Pancreas (tissue), 10 donors: Measurements from ENCODE around the gene MSH4. TPM values are rescaled to one million over a fixed set of nuclear protein-coding genes. Genes with fewer than 3 reads are reported as not detected.
"Not testable (repeated sequence)": the region's sequence is repeated elsewhere in the genome, so short reads cannot be mapped to it uniquely, and the experiment has no call there.

Experiments
- ATAC-seq, 4 donors: fragments of 200-7000 bp; cut with Tn5 transposase; one replicate each; pipeline versions ENCODE4 v1.8.0 to v1.9.1; 2020; ENCODE audit warnings: mild to moderate bottlenecking in 4 of 4, moderate library complexity in 4 of 4
- DNase-seq, 6 donors: peaks; one replicate each; pipeline ENCODE4 v3.0.0-alpha.2; 2020
- FAIRE-seq: peaks from 2 replicates; lab custom pipeline; 2012; peaks lifted over from hg19 to GRCh38; lab: Jason Lieb, UNC
- H3K27ac ChIP-seq, 4 donors: fragments of 200-600 bp; sonication (generic); 1 replicate in 3 of 4; 2 replicates in 1 of 4; pipeline versions ENCODE4 v1.5.0 to v1.8.0; 2020
- H3K27me3 ChIP-seq, 4 donors: fragments of 200-600 bp; one replicate each; pipeline ENCODE4 v1.8.0; 2021
- H3K36me3 ChIP-seq, 3 donors: fragments of 200-600 bp; sonication (generic) in 1 of 3; one replicate each; pipeline versions ENCODE4 v1.5.0 to v1.8.0; 2020 to 2021
- H3K4me1 ChIP-seq, 3 donors: fragments of 200-600 bp; one replicate each; pipeline ENCODE4 v1.8.0; 2021
- H3K4me3 ChIP-seq, 4 donors: fragments of 200-600 bp; sonication (generic) in 2 of 4; one replicate each; pipeline versions ENCODE4 v1.5.0 to v1.8.0; 2020 to 2021
- H3K9me3 ChIP-seq, 4 donors: fragments of 200-600 bp; one replicate each; pipeline ENCODE4 v1.8.0; 2021
- WGBS, 2 donors: extraction: QIAGEN DNeasy Blood & Tissue Kit; methylation state at CpG; one replicate each; pipeline ENCODE4 v1.1.7; 2013; 5-methylcytosine and 5-hydroxymethylcytosine counted together
- intact Hi-C, 3 donors: fragments of 100-400 bp; cut with DNase I; formaldehyde crosslinking; loops; one replicate each; pipeline versions ENCODE4 v1.11.1 to v1.14.2; 2022
- polyA plus RNA-seq, 2 donors: library from polyadenylated mRNA; stranded (reverse); fragments of 200-250 nt; gene quantifications; one replicate each; pipeline ENCODE4 v1.2.3, GENCODE V29; 2013
- total RNA-seq, 6 donors: library from RNA; stranded (reverse); fragmentation: NEBNext Ultra II Directional in 4 of 6; extraction: Animal tissue kit (Norgen Biotek cat#: 25700) in 4 of 6; gene quantifications; one replicate each; pipeline versions ENCODE4 v1.2.1 to v1.2.4, GENCODE V29; 2021 to 2023
- TF ChIP-seq, protein P1 (sequence below), 4 donors: fragments of 200-600 bp; sonication (generic) in 3 of 4; IDR thresholded peaks; one replicate each; pipeline versions ENCODE4 v1.5.0 to v1.8.0; 2021; ENCODE audit warnings: antibody characterized with exemption in 4 of 4
- donor health status: healthy with polysubstance abuse.
- donor health status: DM: no; HTN: no; CAD: no; lungs with moderate emphysema.
- donor health status: DM: no; HTN: no; CAD: no.
- donor health status: control.
- donor health status: control.
- donor health status: Bipolar disorder and iron deficiency.
- donor health status: DM: yes; HTN: yes; CAD: no.
- donor health status: DM: no; HTN: no; CAD: no.
- donor health status: DM: no; HTN: no; CAD: no.
- donor health status: DM: yes; HTN: yes; CAD: no.

The MSH4 gene
- total and polyA plus RNA-seq, 8 donors = 0.09 to 0.19 (median 0.13) TPM

DNA sequence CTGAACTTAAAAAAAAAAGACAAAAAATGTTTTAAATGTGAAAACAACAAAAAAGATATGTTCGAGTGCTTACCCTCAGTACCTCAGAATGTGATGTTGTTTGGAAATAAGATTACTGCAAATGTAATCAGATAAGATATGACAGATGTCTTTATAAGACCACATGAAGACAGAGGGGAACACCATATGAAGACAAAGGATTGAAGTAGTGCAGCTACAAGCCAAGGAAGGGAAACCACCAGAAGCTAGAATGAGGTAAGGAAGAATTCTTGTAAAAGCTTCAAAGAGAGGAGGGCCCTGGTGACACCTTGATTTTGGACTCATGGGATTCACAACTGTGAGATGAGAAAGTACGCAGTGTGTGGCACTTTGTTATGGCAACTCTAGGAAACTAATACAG lies 120.2 kb downstream of the MSH4 start:
- no peaks in the 10 kb centered on the region for H3K9me3 ChIP-seq
- FAIRE-seq (no peak), ATAC-seq (no peak), DNase-seq (no peak)
- no peak overlapping the region for H3K27ac ChIP-seq
- H3K4me3 ChIP-seq = no peak overlapping the region
- TF ChIP-seq, protein P1, sequence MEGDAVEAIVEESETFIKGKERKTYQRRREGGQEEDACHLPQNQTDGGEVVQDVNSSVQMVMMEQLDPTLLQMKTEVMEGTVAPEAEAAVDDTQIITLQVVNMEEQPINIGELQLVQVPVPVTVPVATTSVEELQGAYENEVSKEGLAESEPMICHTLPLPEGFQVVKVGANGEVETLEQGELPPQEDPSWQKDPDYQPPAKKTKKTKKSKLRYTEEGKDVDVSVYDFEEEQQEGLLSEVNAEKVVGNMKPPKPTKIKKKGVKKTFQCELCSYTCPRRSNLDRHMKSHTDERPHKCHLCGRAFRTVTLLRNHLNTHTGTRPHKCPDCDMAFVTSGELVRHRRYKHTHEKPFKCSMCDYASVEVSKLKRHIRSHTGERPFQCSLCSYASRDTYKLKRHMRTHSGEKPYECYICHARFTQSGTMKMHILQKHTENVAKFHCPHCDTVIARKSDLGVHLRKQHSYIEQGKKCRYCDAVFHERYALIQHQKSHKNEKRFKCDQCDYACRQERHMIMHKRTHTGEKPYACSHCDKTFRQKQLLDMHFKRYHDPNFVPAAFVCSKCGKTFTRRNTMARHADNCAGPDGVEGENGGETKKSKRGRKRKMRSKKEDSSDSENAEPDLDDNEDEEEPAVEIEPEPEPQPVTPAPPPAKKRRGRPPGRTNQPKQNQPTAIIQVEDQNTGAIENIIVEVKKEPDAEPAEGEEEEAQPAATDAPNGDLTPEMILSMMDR (IDR thresholded peaks at IDR 0.05) = no peak
- 57 to 66% methylated on average over 2 of the region's 2 CpGs for WGBS, 2 donors
- H3K36me3 ChIP-seq = no peaks in the 10 kb centered on the region
- H3K27me3 ChIP-seq = no peaks in the 10 kb centered on the region
- no peaks in the 10 kb centered on the region for H3K4me1 ChIP-seq
- intact Hi-C loops = no loop called here

DNA sequence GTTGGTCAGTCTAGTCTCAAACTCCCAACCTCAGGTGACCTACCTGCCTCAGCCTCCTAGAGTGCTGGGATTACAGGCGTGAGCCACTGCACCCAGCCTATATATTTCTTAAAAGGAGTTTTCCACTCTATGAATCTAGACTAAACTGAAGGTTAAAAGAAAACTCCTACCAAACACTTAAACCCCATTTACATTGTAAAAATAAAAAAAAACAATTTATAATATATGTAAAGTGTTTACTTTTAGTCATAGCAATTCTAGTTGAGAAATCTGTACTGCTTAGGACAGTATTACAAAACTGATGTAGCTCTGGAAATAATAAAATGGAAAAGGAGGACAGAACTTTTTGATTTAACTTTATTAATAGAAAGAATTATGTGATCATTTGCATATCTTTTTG lies 126.0 kb downstream of the MSH4 start:
- no peak overlapping the region for H3K4me3 ChIP-seq
- H3K27ac ChIP-seq = no peak overlapping the region
- intact Hi-C loops = no loop called here
- H3K27me3 ChIP-seq = no peaks in the 10 kb centered on the region
- TF ChIP-seq, protein P1 (IDR thresholded peaks at IDR 0.05) = no peak
- no peak for ATAC-seq
- no peaks in the 10 kb centered on the region for H3K9me3 ChIP-seq
- no peaks in the 10 kb centered on the region for H3K4me1 ChIP-seq
- 54 to 79% methylated on average over 1 of the region's 1 CpG for WGBS, 2 donors
- H3K36me3 ChIP-seq = no peaks in the 10 kb centered on the region
- FAIRE-seq = no peak
- DNase-seq = no peak

DNA sequence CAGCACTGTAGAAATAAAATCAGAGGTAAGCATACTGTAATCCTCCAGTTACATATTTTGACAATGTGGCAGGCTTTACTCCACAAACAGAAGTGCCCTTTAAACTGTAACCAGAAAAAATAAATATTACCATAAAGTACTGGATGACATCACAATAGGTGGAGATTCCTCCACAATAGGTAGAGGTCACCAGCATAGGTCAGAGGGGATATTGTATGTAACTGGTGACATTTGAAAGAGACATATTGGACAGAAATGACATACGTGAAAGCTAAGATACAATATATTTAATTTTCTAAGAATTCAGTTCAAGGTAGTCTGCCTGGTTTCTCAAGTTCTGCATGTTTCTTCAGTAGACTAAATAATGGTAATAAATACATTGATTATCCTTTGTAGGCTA lies 135.6 kb downstream of the MSH4 start, which contains the start of gene ASB17:
Gene ASB17 (minus strand): TSS at position 101 of the 400 bp plus-strand sequence. CDS start 113 bp downstream, outside the sequence.
- no peaks in the 10 kb centered on the region for H3K36me3 ChIP-seq
- TF ChIP-seq, protein P1 (IDR thresholded peaks at IDR 0.05) = no peak
- 40 to 77% methylated on average over 1 of the region's 1 CpG for WGBS, 2 donors
- no peak within 1 kb of the TSS for H3K4me3 ChIP-seq
- ATAC-seq (no peak), FAIRE-seq (no peak), DNase-seq (no peak)
- no peaks in the 10 kb centered on the region for H3K27me3 ChIP-seq
- H3K9me3 ChIP-seq = no peaks in the 10 kb centered on the region
- H3K27ac ChIP-seq = no peak within 1 kb of the TSS
- no peaks in the 10 kb centered on the region for H3K4me1 ChIP-seq
- intact Hi-C loops = no loop called here

DNA sequence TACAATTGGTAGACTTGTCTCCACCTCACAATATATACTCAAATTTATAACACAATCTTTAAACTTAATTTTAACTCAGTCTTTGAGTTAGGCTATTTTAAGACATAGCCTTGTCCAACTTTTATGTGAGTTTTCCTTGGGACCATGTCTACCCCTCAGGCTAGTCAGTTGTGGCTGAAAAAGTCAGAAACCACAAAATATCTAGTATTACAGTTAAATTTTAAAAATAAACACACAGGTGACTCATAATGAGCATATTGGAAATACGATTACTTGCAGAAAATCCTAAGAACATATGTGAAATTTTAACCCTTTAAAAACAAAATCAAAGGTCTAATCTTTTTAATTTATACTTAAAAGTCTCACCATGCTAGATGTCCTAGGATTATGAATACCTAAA lies 140.4 kb downstream of the MSH4 start:
- TF ChIP-seq, protein P1 (IDR thresholded peaks at IDR 0.05) = no peak
- no peak for FAIRE-seq
- no peaks in the 10 kb centered on the region for H3K9me3 ChIP-seq
- H3K27me3 ChIP-seq = no peaks in the 10 kb centered on the region
- intact Hi-C loops = no loop called here
- DNase-seq = no peak
- ATAC-seq = no peak
- 9 to 19% methylated on average over 1 of the region's 1 CpG for WGBS, 2 donors
- H3K4me3 ChIP-seq = no peak overlapping the region
- H3K4me1 ChIP-seq = no peaks in the 10 kb centered on the region
- no peaks in the 10 kb centered on the region for H3K36me3 ChIP-seq
- H3K27ac ChIP-seq = no peak overlapping the region

GRCh38 chr1:75943037-75943436 lies 146.4 kb downstream of the MSH4 start:
- H3K9me3 ChIP-seq, H3K36me3 ChIP-seq, DNase-seq, H3K27ac ChIP-seq, H3K4me1 ChIP-seq, H3K27me3 ChIP-seq, H3K4me3 ChIP-seq, FAIRE-seq, ATAC-seq, intact Hi-C loops: not testable (repeated sequence)
- WGBS, 2 donors = 48 to 59% methylated on average over 4 of the region's 4 CpGs
